ENCODE measurements around the gene PPFIBP2. TPM values are rescaled to one million over a fixed set of nuclear protein-coding genes. Genes with fewer than 3 reads are reported as not detected.

Gene PPFIBP2
- 10 to 100 TPM; 27.5 to 30.6 TPM for total RNA-seq

DNA sequence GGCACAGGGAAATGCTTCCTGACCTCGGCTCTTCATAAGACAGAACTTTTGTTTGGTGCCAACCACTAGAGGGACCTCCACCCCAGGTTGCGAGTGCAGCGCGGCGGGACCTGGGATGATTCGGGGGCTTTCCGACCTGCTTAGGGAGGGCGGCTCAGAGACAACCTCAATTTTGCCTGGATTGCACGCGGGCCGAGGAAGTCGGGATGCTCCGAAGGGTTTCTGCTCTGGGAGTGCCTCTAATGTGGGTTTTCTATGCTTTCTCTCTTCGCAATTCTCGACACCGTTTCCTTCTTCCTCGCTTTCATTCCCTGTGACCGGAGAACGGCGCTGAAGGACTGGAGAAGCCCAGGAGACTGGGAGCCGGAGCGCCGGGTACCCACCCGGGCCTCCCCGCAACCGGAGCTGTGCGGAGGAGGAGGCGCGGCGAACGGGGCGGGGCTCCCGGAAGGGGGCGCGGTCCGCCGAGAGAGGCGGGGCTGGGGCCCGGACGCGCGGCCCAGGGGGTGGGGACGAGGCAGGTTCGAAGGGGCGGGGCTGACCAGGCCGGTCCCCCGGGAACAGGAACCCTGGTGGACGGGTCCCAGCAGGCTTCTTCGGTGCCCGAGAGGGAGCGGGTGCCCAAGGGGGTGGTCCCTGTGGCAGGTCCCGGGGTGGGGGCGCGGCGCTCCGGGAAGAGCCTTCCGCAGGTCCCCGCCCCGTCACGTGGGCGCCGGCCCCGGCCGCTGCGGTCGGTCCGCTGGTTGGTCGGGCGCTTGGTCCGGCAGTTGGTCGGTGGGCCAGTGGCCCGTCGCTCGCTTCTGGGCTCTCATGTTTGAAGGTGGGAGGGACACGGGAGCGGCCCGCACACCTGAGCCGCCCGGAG, at the start of gene PPFIBP2:
PPFIBP2 (plus strand) TSS at position 766 of the 865 bp plus-strand sequence. CDS start 35,477 bp downstream, outside the sequence.
- no peaks in the 10 kb centered on the region for H3K27me3 Mint-ChIP-seq (ENCODE audit: low read depth)

DNA sequence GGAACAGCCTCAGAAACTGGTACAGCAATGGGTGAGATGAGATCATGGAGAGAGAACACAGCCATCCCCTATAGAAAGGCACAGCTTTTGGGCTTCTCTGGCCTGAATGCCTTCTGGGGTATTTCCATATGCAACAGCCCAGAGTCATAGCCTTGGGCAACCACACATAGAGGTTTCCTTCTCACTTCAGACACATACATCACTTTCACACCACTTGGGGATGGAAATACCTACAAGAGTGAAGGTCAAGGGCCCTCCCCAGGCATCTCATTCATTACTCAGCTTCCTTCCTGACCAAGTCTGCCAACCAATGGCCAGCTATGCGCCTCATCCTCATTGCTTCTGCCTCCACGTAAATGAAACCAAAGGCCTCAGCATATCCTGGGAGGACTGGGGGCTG, 46.1 kb upstream of the PPFIBP2 start:
- Mint-ChIP-seq H3K4me1 (ENCODE audit: low read depth) (peaks cover 5% of the 10 kb centered on the region), H3K4me3 (no peak overlapping the region), H3K36me3 (ENCODE audit: insufficient read depth in 2 of 2) (no peaks in the 10 kb centered on the region), H3K27ac (no peak overlapping the region), H3K9me3 (no peaks in the 10 kb centered on the region), H3K27me3 (ENCODE audit: low read depth) (no peaks in the 10 kb centered on the region)
- peak; percentile 94 for ATAC-seq (replicated peaks in 1 of 2)
- peak; percentile 3 to 12 for DNase-seq

More for the DNA sequence above, at the start of gene PPFIBP2:
- Mint-ChIP-seq H3K4me1 (ENCODE audit: low read depth) (peaks cover 50% of the 10 kb centered on the region), H3K27ac (peak within 1 kb of the TSS; percentile 95), H3K4me3 (peak within 1 kb of the TSS; percentile 92 to 95), H3K9me3 (no peaks in the 10 kb centered on the region), H3K36me3 (ENCODE audit: insufficient read depth in 2 of 2) (no peaks in the 10 kb centered on the region)
- ATAC-seq (replicated peaks in 1 of 2): peak; percentile 90 to 93
- DNase-seq: peak; percentile 88 to 93

DNA sequence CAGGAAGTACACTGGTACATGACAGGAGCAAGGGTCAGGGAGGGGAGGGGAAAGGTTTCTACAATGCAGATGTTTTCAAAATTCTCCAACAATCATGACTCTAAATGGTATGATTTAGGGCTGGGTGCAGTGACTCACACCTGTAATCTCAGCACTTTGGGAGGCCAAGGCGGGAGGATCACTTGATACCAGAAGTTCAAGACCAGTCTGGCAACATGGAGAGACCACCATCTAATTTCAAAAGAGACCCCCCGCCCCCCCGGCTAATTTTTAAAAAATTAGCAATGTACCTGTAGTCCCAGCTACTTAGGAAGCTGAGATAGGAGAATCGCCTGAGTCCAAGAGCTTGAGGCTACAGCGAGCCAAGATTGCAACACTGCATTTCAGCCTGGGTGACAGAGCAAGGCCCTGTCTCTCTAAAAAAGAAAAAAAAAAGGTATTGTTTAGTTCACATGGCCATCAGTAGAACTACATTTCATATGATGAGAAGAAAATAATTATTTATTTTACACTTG, 44.4 kb upstream of the PPFIBP2 start:
- ATAC-seq (replicated peaks in 1 of 2) (no peak), DNase-seq (no peak)
- Mint-ChIP-seq H3K9me3 (no peaks in the 10 kb centered on the region), H3K4me1 (ENCODE audit: low read depth) (peaks cover 5% of the 10 kb centered on the region), H3K36me3 (ENCODE audit: insufficient read depth in 2 of 2) (no peaks in the 10 kb centered on the region), H3K27me3 (ENCODE audit: low read depth) (no peaks in the 10 kb centered on the region), H3K4me3 (no peak overlapping the region), H3K27ac (no peak overlapping the region)

DNA sequence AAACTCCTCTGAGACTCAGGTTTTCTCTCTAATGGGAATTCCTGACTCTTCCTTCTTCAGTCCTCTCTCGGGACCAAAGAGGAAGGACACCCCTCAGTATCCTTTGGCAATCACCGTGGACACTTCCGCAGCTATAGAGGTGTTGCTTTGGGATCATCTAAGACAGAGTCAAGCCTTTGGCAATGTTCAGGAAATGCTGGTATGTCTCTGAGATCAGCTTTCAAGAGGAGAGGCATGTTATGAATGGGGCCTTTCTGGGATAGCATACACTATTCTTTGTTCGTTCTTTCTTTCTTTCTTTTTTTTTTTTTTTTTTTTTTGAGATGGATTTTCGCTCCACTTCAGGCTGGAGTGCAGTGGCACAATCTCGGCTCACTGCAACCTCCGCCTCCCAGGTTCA, 42.7 kb upstream of the PPFIBP2 start:
- H3K9me3 Mint-ChIP-seq: no peaks in the 10 kb centered on the region
- no peaks in the 10 kb centered on the region for H3K36me3 Mint-ChIP-seq (ENCODE audit: insufficient read depth in 2 of 2)
- peaks cover 5% of the 10 kb centered on the region for H3K4me1 Mint-ChIP-seq (ENCODE audit: low read depth)
- no peaks in the 10 kb centered on the region for H3K27me3 Mint-ChIP-seq (ENCODE audit: low read depth)
- no peak for ATAC-seq (replicated peaks in 1 of 2)
- no peak overlapping the region for H3K27ac Mint-ChIP-seq
- no peak overlapping the region for H3K4me3 Mint-ChIP-seq
- no peak for DNase-seq

DNA sequence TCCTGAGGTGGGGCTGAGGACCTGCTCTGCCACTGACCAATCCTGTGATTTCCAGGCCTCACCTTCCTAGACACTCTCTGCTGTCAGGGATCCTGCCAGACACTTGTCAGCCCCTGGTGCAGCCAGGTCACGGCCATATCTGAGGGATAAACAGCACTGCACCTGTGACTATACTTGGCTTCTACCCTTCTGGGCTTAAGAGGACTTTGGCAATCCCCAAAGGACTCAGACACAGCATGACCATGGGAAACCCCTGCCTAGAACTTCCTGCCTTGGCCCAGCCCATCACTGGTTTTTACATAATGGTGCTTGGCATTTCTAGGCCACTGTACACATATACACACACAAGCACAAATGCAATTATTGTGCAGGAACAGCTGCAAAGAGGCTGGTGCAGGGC, 40.1 kb upstream of the PPFIBP2 start:
- Mint-ChIP-seq H3K27ac (no peak overlapping the region), H3K4me3 (no peak overlapping the region), H3K9me3 (no peaks in the 10 kb centered on the region), H3K27me3 (ENCODE audit: low read depth) (no peaks in the 10 kb centered on the region), H3K4me1 (ENCODE audit: low read depth) (no peaks in the 10 kb centered on the region), H3K36me3 (ENCODE audit: insufficient read depth in 2 of 2) (no peaks in the 10 kb centered on the region)
- ATAC-seq (replicated peaks in 1 of 2): no peak
- DNase-seq: no peak

DNA sequence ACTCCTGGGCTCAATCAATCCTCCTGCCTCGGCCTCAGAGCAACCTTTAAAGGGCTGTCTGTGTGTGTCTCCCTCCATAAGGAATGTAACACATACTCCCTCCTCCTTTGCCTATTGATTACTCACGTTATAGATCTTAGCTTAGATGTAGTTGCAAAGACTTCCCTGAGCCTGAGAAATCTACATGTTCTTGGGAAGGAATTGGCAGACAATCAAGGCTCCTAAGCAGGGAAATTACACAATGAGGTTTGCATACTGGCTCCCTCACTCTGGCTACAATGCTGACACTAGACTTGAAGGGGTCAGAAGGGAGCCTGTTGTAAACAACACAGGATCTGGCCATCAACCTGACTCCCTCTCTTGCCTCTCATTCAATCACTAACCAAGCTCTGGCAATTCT, 33.7 kb upstream of the PPFIBP2 start:
- Mint-ChIP-seq H3K9me3 (no peaks in the 10 kb centered on the region), H3K36me3 (ENCODE audit: insufficient read depth in 2 of 2) (no peaks in the 10 kb centered on the region), H3K27me3 (ENCODE audit: low read depth) (no peaks in the 10 kb centered on the region), H3K4me3 (no peak overlapping the region), H3K27ac (no peak overlapping the region), H3K4me1 (ENCODE audit: low read depth) (no peaks in the 10 kb centered on the region)
- DNase-seq (no peak), ATAC-seq (replicated peaks in 1 of 2) (no peak)

DNA sequence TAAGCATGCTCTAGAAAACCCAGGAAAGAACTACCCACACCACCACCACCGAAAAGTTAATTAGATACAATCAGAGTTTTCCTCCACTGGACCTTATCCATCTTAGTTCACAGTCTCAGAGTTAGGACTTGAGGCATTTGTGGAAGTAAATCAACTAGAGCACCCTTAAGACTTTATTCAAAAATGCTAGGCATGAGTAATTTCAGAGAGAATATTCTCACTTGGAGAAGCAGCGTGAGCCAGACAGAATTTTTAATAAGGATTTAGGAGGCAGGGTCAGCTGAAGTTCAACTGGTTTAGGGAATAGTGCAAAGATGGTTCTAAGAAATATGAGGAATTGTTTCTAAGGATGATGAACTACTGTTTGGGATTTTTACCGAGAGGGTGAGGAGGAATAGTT, 29.7 kb upstream of the PPFIBP2 start:
- Mint-ChIP-seq H3K4me3 (no peak overlapping the region), H3K27ac (no peak overlapping the region), H3K9me3 (no peaks in the 10 kb centered on the region), H3K27me3 (ENCODE audit: low read depth) (no peaks in the 10 kb centered on the region), H3K4me1 (ENCODE audit: low read depth) (no peaks in the 10 kb centered on the region), H3K36me3 (ENCODE audit: insufficient read depth in 2 of 2) (no peaks in the 10 kb centered on the region)
- ATAC-seq (replicated peaks in 1 of 2): no peak
- DNase-seq: no peak

DNA sequence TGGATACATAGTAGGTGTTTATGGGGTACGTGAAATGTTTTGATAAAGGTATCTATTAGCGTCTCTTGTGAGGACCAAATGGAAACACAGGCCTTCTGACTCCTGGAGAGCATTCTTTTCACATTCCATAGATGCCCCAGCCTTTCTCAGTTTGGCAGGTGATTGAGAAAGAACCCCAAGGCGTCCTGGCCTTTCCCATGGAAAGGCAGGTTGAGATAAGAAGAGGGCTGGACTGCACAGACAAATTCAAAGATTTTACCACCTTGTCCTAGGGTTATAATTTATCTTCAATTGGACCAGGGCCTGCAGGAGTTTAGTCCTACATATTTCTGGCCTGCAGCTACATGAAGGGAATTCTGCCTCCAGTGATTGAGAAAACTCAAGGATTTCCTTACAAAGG, 29.2 kb upstream of the PPFIBP2 start:
- H3K4me1 Mint-ChIP-seq (ENCODE audit: low read depth): no peaks in the 10 kb centered on the region
- no peaks in the 10 kb centered on the region for H3K36me3 Mint-ChIP-seq (ENCODE audit: insufficient read depth in 2 of 2)
- H3K27me3 Mint-ChIP-seq (ENCODE audit: low read depth): no peaks in the 10 kb centered on the region
- DNase-seq (no peak), ATAC-seq (replicated peaks in 1 of 2) (no peak)
- H3K27ac Mint-ChIP-seq: no peak overlapping the region
- H3K9me3 Mint-ChIP-seq: no peaks in the 10 kb centered on the region
- H3K4me3 Mint-ChIP-seq: no peak overlapping the region

DNA sequence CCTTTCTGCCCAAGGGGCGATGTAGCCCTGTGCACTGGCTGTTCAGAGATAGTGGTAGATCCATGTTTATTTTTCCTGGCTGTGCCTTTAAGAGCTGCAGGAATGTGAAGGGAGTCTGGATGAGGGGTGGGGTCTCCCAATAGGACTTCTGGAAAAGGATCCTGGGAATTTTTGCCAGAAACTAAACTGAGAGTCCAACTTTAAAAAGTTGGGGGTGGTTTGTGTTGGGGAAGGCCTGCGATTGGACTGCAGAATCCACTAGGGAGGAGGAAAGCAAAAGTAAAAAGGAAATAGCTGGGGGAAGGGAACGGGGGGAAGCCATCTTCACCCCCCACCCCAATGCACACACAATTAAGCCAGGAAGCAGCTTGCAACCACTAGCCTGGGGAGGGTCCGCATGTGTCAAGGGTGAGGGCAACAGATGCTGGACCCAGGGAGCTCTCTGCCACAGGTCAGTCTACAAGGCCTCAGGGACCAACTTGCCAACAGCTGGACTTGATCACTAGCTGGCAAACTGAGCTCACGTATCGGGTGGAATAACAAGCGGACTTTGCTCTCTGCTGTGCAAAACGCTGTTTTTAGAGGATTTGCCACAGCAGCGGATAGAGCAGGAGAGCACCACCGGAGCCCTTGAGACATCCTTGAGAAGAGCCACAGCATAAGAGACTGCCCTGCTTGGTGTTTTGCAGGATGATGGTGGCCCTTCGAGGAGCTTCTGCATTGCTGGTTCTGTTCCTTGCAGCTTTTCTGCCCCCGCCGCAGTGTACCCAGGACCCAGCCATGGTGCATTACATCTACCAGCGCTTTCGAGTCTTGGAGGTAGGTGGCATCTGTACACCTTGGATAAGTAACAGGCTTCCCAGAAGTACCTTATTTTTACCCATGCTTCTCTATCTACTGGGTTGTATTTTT, 28.4 kb upstream of the PPFIBP2 start, which contains the start of gene OLFML1:
OLFML1 (plus strand) TSS at position 321 of the 912 bp plus-strand sequence; CDS start at position 691, 370 bp downstream.
- H3K36me3 Mint-ChIP-seq (ENCODE audit: insufficient read depth in 2 of 2): no peaks in the 10 kb centered on the region
- DNase-seq (no peak), ATAC-seq (replicated peaks in 1 of 2) (no peak)
- H3K4me3 Mint-ChIP-seq: no peak within 1 kb of the TSS
- H3K9me3 Mint-ChIP-seq: no peaks in the 10 kb centered on the region
- no peaks in the 10 kb centered on the region for H3K27me3 Mint-ChIP-seq (ENCODE audit: low read depth)
- H3K4me1 Mint-ChIP-seq (ENCODE audit: low read depth): no peaks in the 10 kb centered on the region
- H3K27ac Mint-ChIP-seq: no peak within 1 kb of the TSS

DNA sequence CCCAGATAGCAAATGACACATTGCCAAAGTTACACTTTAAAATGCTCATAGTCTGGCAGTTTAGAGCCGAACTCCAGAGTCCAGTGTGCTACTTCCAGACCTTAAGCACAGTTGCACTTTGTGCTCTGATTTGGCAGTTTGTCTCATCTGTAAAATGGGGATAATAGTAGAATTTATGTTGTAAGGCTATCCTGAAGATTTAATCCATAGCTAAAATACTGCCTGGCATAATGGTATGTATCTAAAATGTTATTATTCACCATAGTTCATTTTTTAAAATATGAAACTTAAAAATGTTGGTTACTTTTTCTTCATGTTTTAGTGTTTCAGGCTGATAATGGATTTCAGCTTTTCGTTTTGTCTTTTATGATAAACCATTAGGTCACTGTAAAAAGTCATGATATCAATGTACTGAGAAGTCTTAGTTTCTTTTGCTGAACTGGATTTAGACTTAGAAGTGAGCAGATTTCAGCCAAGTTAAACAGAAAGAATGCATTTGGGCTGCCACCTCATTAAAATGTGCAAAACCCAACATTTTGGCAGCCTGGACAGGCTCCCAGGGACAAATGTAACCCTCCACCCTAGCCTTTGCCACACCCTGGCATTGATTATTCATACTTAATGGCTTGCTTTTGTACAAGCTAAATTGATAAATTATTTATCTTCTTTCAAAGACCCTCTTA, 27.6 kb upstream of the PPFIBP2 start:
- no peak for DNase-seq
- no peak for ATAC-seq (replicated peaks in 1 of 2)
- Mint-ChIP-seq H3K27me3 (ENCODE audit: low read depth) (no peaks in the 10 kb centered on the region), H3K4me3 (no peak overlapping the region), H3K36me3 (ENCODE audit: insufficient read depth in 2 of 2) (no peaks in the 10 kb centered on the region), H3K9me3 (no peaks in the 10 kb centered on the region), H3K27ac (no peak overlapping the region), H3K4me1 (ENCODE audit: low read depth) (no peaks in the 10 kb centered on the region)

DNA sequence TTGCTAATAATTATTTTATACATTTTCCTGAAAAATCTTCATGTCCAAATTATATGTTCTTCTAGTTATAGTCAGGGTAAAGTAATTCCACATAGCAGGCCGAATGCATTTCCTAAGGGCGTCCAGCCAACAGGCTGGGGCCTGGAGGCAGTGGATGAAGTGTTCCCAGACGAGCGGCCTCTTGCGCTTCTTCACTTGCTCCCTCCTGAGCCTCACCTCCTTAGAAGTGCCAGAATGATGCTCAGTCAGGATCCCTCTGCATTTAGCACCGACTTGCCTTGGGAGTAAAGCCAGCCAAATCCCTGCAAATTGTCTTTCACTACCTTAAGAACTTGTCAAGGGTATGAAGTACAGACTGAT, 27.0 kb upstream of the PPFIBP2 start:
- Mint-ChIP-seq H3K4me3 (no peak overlapping the region), H3K9me3 (no peaks in the 10 kb centered on the region), H3K4me1 (ENCODE audit: low read depth) (no peaks in the 10 kb centered on the region), H3K27me3 (ENCODE audit: low read depth) (no peaks in the 10 kb centered on the region), H3K27ac (no peak overlapping the region), H3K36me3 (ENCODE audit: insufficient read depth in 2 of 2) (no peaks in the 10 kb centered on the region)
- DNase-seq (no peak), ATAC-seq (replicated peaks in 1 of 2) (no peak)

DNA sequence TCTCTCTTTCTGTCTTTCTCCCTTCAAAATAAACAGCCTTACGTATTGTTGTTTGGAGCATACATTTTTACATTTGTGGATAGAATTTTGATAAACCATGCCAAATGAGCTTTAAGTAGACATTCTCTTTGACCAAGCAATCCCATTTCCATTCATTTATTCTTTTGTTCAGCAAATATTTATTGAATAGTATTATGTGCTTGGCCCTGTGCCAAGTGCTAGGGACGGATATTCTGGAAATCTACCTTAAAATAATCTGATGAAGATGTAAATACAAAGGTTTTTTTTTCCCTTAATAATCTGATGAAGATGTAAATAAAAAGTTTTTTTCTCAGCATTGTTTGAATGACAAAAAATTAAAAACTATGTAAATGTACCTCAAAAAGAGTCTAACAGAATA, 26.4 kb upstream of the PPFIBP2 start:
- no peak for DNase-seq
- Mint-ChIP-seq H3K9me3 (no peaks in the 10 kb centered on the region), H3K4me1 (ENCODE audit: low read depth) (no peaks in the 10 kb centered on the region), H3K36me3 (ENCODE audit: insufficient read depth in 2 of 2) (no peaks in the 10 kb centered on the region), H3K27me3 (ENCODE audit: low read depth) (no peaks in the 10 kb centered on the region), H3K27ac (no peak overlapping the region), H3K4me3 (no peak overlapping the region)
- no peak for ATAC-seq (replicated peaks in 1 of 2)

DNA sequence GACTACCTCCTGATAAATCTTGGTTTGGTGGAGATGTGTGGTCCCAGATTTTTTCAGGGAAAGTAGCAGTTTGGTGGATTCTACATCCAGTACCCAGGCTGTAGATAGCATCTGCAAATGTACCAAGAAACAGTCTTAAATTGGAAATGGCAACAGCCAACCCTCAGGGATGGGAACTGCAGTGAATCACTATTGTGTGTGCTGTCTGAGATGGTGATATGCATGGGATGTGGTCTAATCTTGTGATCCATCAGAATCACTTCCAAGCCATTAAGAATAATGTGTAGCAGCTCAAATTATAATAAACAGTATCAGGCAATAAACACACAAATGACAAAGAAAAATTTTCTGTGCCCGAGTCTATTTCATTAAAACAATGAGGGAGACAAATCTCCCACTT, 25.1 kb upstream of the PPFIBP2 start:
- Mint-ChIP-seq H3K27me3 (ENCODE audit: low read depth) (no peaks in the 10 kb centered on the region), H3K36me3 (ENCODE audit: insufficient read depth in 2 of 2) (no peaks in the 10 kb centered on the region), H3K4me3 (no peak overlapping the region), H3K27ac (no peak overlapping the region), H3K4me1 (ENCODE audit: low read depth) (no peaks in the 10 kb centered on the region), H3K9me3 (no peaks in the 10 kb centered on the region)
- ATAC-seq (replicated peaks in 1 of 2) (no peak), DNase-seq (no peak)

Measured in activated T-cell treated with anti-CD3 and anti-CD28 coated beads, Interleukin-2, amount 50 U/mL, for 72 hours (primary cell).